GM20000 (cell line): ENCODE results near the gene CEP83.
A peak's percentile ranks its signal among the peaks of the same experiment; 100 is the strongest.
"Not testable (repeated sequence)": the region's sequence is repeated elsewhere in the genome, so short reads cannot be mapped to it uniquely, and the experiment has no call there.

Source experiments
- DNase-seq: peaks from one replicate; pipeline ENCODE4 v3.0.0; 2012; ENCODE audit warnings: low spot score
- CTCF ChIP-seq: IDR thresholded peaks from 2 replicates; pipeline ENCODE4 v1.5.1; 2012; ENCODE audit warnings: mild to moderate bottlenecking, control low read depth; ENCODE audit errors: extremely low read depth, missing control alignments

The CEP83 gene

DNA sequence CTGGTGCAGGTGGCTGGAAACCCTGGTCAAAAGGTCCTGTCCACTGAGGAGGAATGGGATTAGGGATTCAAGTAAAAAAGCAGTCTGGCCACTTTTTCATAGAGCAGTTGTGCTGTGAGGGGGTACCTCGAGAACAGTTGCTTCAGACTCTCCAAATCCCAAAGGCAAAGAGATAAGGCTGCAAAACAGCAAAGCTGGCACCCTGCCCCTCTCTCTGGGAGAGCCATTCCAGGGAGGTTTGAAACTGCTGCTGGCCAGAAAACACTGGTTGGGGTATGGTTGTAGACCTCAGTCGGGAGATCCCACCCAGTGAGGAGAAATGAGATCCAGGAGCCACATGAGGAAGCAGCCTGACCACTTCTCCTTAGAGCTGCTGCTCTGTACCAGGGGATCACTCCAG, 137.3 kb downstream of the CEP83 start:
- no peak for DNase-seq
- no peak for TF ChIP-seq CTCF

DNA sequence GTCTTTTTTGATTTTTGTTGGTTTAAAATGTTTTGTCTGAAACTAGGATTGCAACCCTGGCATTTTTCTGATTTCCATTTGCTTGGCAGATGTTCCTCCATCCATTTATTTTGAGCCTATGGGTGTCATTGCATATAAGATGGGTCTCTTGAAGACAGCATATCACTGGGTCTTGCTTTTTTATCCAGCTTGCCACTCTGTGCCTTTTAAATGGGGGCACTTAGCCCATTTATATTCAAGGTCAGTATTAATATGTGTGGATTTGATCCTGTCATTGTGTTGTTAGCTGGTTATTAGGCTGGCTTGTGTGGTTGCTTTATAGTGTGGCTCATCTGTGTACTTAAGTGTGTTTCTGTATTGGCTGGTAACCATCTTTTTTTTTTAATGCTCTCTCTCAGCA, 139.6 kb downstream of the CEP83 start:
- no peak for TF ChIP-seq CTCF
- no peak for DNase-seq

DNA sequence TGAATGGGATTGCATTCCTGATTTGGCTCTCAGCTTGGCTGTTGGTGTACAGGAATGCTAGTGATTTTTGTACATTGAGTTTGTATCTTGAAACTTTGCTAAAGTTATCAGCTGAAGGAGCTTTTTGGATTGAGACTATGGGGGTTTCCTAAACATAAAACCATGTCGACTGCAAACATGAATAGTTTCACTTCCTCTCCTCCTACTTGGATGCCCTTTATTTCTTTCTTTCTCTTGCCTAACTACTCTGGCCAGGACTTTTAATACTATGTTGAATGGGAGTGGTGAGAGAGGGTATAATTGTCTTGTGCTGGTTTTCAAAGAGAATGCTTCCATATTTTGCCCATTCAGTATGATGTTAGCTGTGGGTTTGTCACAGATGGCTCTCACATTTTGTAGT, 141.5 kb downstream of the CEP83 start:
- no peak for DNase-seq
- TF ChIP-seq CTCF, result no peak

GRCh38 chr12:94316600-94316999, 143.1 kb downstream of the CEP83 start:
- not testable (repeated sequence) for DNase-seq

- no peak for TF ChIP-seq CTCF
- DNase-seq, result no peak
Measured at GRCh38 chr12:94312378-94312777, 147.3 kb downstream of the CEP83 start.

DNA sequence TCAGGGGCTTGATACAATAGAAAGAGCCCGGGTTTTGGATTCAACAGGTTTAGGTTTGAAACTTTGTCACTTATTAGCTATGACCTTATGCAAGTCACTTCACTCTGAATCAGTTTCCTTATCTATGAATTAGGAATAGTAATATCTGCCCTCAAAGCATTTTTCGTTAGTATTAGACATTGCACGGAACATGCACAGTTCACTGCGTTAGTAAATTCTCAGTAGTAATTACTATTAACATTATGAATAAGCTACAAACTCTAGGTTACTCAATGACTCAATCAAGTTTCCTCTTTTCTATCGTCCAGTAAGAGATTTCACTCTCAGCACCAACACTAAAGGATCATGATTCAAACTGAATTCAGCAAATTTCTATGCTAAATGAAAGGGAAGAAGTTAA, 150.3 kb downstream of the CEP83 start:
- TF ChIP-seq CTCF, result no peak
- DNase-seq, result peak; percentile 37

DNA sequence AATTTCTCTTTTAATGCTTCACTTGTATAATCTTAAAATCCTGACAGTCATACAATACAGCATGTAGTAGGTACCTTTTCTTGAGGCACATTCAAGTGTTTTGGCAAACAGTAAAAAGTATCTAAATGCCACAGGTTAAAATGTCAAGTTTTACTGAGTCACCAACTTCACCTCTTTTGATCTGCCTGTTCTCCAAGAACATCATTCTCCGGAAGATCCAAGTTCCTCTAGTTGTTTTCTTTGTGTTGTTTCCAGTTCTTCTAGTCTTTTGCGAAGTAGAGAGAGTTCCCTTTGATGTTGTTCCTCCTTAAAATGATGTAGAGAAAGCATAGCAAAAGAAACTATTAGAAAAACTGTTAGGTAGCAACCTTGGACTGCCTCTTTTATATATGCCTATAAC, 151.1 kb downstream of the CEP83 start:
- DNase-seq, result no peak
- no peak for TF ChIP-seq CTCF

- no peak for DNase-seq
- TF ChIP-seq CTCF, result no peak
Measured at GRCh38 chr12:94305130-94305957, 154.3 kb downstream of the CEP83 start.
